Measurements from ENCODE around the gene CHRNA7.

Gene CHRNA7

DNA sequence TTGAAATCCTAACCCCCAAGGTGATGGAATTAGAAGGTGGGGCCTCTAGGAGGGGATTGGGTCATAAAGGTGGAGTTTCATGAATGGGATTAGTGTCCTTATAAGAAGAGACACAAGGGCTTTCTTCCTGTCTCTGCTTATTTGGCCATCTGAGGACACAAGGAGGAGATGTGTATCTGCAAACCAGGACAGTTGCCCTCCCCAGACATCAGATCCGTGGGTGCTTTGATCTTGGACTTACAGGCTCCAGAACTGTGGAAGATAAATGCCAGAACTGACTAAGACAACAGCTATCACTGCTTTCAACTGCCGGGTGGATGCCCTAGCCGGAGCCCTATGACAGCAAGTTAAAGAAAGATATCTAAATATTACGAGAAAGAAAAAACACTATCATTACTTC is 94.4 kb downstream of the CHRNA7 start:
- Histone ChIP-seq H3K4me3 (ENCODE audit: low read depth in 1 of 2, low read length in 2 of 2) (no peak overlapping the region), H3K4me2 (ENCODE audit: insufficient read depth, low read length) (no peak overlapping the region), H3K79me2 (ENCODE audit: insufficient read depth, low read length) (no peaks in the 10 kb centered on the region), H4K20me1 (ENCODE audit: insufficient read depth, low read length) (no peaks in the 10 kb centered on the region), H3K9ac (ENCODE audit: low read depth, low read length) (no peak overlapping the region), H3K4me1 (ENCODE audit: insufficient read depth, low read length) (no peaks in the 10 kb centered on the region), H3K27me3 (ENCODE audit: insufficient read depth, low read length, poor library complexity) (peaks cover 6% of the 10 kb centered on the region), H3K36me3 (ENCODE audit: insufficient read depth, low read length) (no peaks in the 10 kb centered on the region), H3K9me3 (ENCODE audit: insufficient read depth, low read length, severe bottlenecking) (no peaks in the 10 kb centered on the region), H2AFZ (ENCODE audit: low read depth, low read length) (no peak overlapping the region), H3K27ac (ENCODE audit: low read length) (no peak overlapping the region)
- TF ChIP-seq, protein P1, sequence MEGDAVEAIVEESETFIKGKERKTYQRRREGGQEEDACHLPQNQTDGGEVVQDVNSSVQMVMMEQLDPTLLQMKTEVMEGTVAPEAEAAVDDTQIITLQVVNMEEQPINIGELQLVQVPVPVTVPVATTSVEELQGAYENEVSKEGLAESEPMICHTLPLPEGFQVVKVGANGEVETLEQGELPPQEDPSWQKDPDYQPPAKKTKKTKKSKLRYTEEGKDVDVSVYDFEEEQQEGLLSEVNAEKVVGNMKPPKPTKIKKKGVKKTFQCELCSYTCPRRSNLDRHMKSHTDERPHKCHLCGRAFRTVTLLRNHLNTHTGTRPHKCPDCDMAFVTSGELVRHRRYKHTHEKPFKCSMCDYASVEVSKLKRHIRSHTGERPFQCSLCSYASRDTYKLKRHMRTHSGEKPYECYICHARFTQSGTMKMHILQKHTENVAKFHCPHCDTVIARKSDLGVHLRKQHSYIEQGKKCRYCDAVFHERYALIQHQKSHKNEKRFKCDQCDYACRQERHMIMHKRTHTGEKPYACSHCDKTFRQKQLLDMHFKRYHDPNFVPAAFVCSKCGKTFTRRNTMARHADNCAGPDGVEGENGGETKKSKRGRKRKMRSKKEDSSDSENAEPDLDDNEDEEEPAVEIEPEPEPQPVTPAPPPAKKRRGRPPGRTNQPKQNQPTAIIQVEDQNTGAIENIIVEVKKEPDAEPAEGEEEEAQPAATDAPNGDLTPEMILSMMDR (IDR thresholded peaks at IDR 0.05; ENCODE audit: borderline replicate concordance, extremely low read depth, low read length, poor library complexity, severe bottlenecking): no peak
- no peak for TF ChIP-seq EZH2 (IDR thresholded peaks at IDR 0.05; ENCODE audit: borderline replicate concordance, low read depth, low read length, severe bottlenecking)
- ATAC-seq (ENCODE audit: insufficient read depth, low read depth) (no peak), DNase-seq (no peak)

DNA sequence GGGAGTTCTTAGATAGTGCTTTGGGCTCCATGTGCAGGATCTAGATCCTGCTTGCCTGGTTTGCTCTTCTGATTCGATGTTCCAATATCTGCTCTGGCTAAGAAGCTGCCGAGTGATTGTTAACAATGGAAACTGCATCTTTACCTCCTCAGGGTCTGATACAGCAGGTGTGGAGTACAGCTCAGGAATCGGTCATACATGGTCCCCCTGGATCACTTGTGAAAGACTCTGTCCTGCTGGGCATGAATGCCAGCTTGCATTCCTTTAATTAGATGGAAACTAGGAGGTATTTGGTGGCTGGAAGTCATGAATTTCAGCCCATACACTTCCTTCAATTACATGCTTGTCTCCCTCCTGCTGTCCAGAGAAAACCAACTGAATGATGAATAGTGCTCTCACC is 95.3 kb downstream of the CHRNA7 start:
- Histone ChIP-seq H3K4me2 (ENCODE audit: insufficient read depth, low read length) (no peak overlapping the region), H3K4me1 (ENCODE audit: insufficient read depth, low read length) (no peaks in the 10 kb centered on the region), H3K27ac (ENCODE audit: low read length) (no peak overlapping the region), H3K9ac (ENCODE audit: low read depth, low read length) (no peak overlapping the region), H3K27me3 (ENCODE audit: insufficient read depth, low read length, poor library complexity) (peaks cover 6% of the 10 kb centered on the region), H3K79me2 (ENCODE audit: insufficient read depth, low read length) (no peaks in the 10 kb centered on the region), H2AFZ (ENCODE audit: low read depth, low read length) (no peak overlapping the region), H3K4me3 (ENCODE audit: low read depth in 1 of 2, low read length in 2 of 2) (no peak overlapping the region), H3K36me3 (ENCODE audit: insufficient read depth, low read length) (no peaks in the 10 kb centered on the region), H4K20me1 (ENCODE audit: insufficient read depth, low read length) (no peaks in the 10 kb centered on the region), H3K9me3 (ENCODE audit: insufficient read depth, low read length, severe bottlenecking) (no peaks in the 10 kb centered on the region)
- ATAC-seq (ENCODE audit: insufficient read depth, low read depth) (no peak), DNase-seq (no peak)
- TF ChIP-seq EZH2 (IDR thresholded peaks at IDR 0.05; ENCODE audit: borderline replicate concordance, low read depth, low read length, severe bottlenecking): no peak

DNA sequence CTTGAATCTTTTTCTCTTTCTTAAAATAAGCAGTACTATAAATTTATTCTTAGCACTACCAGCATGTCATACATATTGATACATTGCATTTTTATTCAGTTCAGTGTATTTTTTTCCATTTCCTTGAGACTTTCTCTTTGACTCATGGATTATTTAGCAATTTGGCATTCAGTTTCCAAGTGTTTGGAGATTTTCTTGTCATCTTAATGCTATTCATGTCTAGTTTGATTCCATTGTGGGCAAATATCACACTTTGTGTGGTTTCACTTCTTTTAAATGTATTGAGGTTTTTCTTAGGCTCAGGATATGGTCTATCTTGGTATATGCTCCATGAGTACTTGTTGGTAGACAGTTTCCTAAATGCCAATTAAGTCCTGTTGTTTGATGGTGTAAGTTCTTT is 99.5 kb downstream of the CHRNA7 start:
- Histone ChIP-seq H3K27me3 (ENCODE audit: insufficient read depth, low read length, poor library complexity) (peaks cover 3% of the 10 kb centered on the region), H4K20me1 (ENCODE audit: insufficient read depth, low read length) (no peaks in the 10 kb centered on the region), H3K27ac (ENCODE audit: low read length) (no peak overlapping the region), H3K36me3 (ENCODE audit: insufficient read depth, low read length) (no peaks in the 10 kb centered on the region), H2AFZ (ENCODE audit: low read depth, low read length) (no peak overlapping the region), H3K4me3 (ENCODE audit: low read depth in 1 of 2, low read length in 2 of 2) (no peak overlapping the region), H3K4me2 (ENCODE audit: insufficient read depth, low read length) (no peak overlapping the region), H3K79me2 (ENCODE audit: insufficient read depth, low read length) (no peaks in the 10 kb centered on the region), H3K9me3 (ENCODE audit: insufficient read depth, low read length, severe bottlenecking) (no peaks in the 10 kb centered on the region), H3K4me1 (ENCODE audit: insufficient read depth, low read length) (no peaks in the 10 kb centered on the region), H3K9ac (ENCODE audit: low read depth, low read length) (no peak overlapping the region)
- no peak for ATAC-seq (ENCODE audit: insufficient read depth, low read depth)
- no peak for DNase-seq
- TF ChIP-seq EZH2 (IDR thresholded peaks at IDR 0.05; ENCODE audit: borderline replicate concordance, low read depth, low read length, severe bottlenecking): no peak
- TF ChIP-seq, protein P1 (IDR thresholded peaks at IDR 0.05; ENCODE audit: borderline replicate concordance, extremely low read depth, low read length, poor library complexity, severe bottlenecking): no peak

DNA sequence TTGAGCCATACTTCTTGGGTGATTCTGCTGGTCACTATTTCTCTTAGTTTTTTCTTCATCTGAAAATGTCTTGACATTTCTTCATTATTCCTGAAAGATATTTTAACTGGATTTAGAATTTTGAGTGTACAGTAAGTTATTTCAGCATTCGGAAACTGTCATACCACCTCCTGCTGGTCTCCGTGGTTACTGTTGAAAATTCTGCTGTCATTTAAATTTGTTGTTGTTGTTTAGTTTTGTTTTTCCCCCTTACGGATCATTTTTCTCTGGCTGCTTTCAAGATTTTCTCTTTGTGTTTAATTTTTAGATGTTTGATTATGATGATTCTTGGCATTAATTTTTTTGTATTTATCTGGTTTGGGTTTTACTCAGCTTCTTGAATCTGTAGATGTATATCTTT is 100.5 kb downstream of the CHRNA7 start:
- no peaks in the 10 kb centered on the region for H3K79me2 ChIP-seq (ENCODE audit: insufficient read depth, low read length)
- no peaks in the 10 kb centered on the region for H3K27me3 ChIP-seq (ENCODE audit: insufficient read depth, low read length, poor library complexity)
- no peak overlapping the region for H3K4me3 ChIP-seq (ENCODE audit: low read depth in 1 of 2, low read length in 2 of 2)
- no peak overlapping the region for H3K27ac ChIP-seq (ENCODE audit: low read length)
- no peaks in the 10 kb centered on the region for H3K9me3 ChIP-seq (ENCODE audit: insufficient read depth, low read length, severe bottlenecking)
- no peaks in the 10 kb centered on the region for H3K4me1 ChIP-seq (ENCODE audit: insufficient read depth, low read length)
- no peak overlapping the region for H2AFZ ChIP-seq (ENCODE audit: low read depth, low read length)
- no peak overlapping the region for H3K4me2 ChIP-seq (ENCODE audit: insufficient read depth, low read length)
- TF ChIP-seq, protein P1 (IDR thresholded peaks at IDR 0.05; ENCODE audit: borderline replicate concordance, extremely low read depth, low read length, poor library complexity, severe bottlenecking): no peak
- TF ChIP-seq EZH2 (IDR thresholded peaks at IDR 0.05; ENCODE audit: borderline replicate concordance, low read depth, low read length, severe bottlenecking): no peak
- ATAC-seq (ENCODE audit: insufficient read depth, low read depth): no peak
- DNase-seq: no peak
- H3K36me3 ChIP-seq (ENCODE audit: insufficient read depth, low read length): no peaks in the 10 kb centered on the region
- H4K20me1 ChIP-seq (ENCODE audit: insufficient read depth, low read length): no peaks in the 10 kb centered on the region
- no peak overlapping the region for H3K9ac ChIP-seq (ENCODE audit: low read depth, low read length)
